ENCODE data around the gene IL17D. TPM values are rescaled to one million over a fixed set of nuclear protein-coding genes. Genes with fewer than 3 reads are reported as not detected.

IL17D gene, protein sequence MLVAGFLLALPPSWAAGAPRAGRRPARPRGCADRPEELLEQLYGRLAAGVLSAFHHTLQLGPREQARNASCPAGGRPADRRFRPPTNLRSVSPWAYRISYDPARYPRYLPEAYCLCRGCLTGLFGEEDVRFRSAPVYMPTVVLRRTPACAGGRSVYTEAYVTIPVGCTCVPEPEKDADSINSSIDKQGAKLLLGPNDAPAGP
- 0.43 and 0.66 TPM in 2 replicates for total RNA-seq

DNA sequence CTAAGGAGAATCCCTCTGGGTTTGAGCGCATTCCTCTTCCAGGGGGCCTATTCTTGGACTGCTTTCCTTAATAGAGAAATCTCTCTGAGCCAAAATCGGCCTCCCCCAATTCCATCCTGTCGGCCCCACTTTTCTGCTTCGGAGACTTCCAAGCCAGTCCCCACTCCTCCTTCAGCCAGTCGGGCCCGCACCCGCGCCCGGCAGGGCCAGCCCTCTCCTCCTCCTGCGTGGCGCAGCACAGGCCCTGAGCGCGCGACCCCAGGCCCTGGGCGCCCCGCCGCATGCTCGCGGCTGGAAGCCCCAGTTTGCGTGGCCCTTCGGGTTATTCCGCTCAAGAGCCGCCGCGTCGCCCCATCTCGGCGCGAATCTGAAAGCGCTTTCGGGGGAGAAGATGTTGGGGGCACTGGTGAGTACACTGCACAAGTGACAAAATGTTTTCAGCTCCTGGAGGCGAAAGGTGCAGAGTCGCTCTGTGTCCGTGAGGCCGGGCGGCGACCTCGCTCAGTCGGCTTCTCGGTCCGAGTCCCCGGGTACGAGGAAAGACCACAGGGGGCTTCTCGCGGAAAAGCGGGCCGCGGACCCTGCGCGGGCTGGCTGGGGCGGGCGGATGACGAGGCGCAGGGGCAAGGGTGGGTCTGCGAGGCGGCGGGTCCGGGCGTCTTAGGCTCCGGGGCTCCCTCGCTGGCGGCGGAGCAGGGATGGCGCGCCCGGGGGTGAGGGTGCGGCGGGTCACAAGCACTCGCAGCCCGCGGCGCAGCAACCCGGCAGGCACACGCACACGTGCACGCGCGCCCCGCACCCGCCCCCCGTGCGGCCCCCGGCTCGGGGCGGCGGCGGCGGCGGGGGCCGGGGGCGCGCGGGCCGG lies at the start of gene IL17D:
IL17D (plus strand) TSS at position 785 of the 865 bp plus-strand sequence. CDS start 303 bp downstream, outside the sequence.

Other genes with a start within 250 kb of the IL17D start
- 11.5 and 13.1 TPM in 2 replicates for gene CRYL1, start 177.8 kb upstream of the IL17D start, total RNA-seq
- gene IFT88, start 136.5 kb upstream of the IL17D start, total RNA-seq = 16.5 and 18.4 TPM in 2 replicates
- 3.9 and 8.7 TPM in 2 replicates for gene EEF1AKMT1, start 70.3 kb downstream of the IL17D start, total RNA-seq
- gene XPO4, start 199.0 kb downstream of the IL17D start, total RNA-seq = 16.2 and 34.6 TPM in 2 replicates

Data from placental pericyte (primary cell).